B cell (primary cell): Measurements from ENCODE around the gene ADGRV1. TPM values are rescaled to one million over a fixed set of nuclear protein-coding genes. Genes with fewer than 3 reads are reported as not detected.

Source experiments
- ATAC-seq: fragments of 200-7000 bp; cut with Tn5 transposase; one replicate; pipeline ENCODE4 v1.10.0; 2021; ENCODE audit warnings: low read depth, mild to moderate bottlenecking, moderate number of reproducible peaks, moderate library complexity
- CTCF ChIA-PET: fragments of 350-600 bp; sonication (Branson Sonifier 250); formaldehyde crosslinking; loops from one replicate; lab custom pipeline; 2021; ENCODE audit warnings: antibody characterized with exemption, inconsistent platforms; lab: Charles Lee
- POLR2A ChIA-PET: fragments of 350-600 bp; sonication (Branson Sonifier 250); formaldehyde crosslinking; loops from one replicate; lab custom pipeline; 2021; ENCODE audit warnings: antibody characterized with exemption; lab: Charles Lee
- DNase-seq: peaks from one replicate; pipeline ENCODE4 v3.0.0; 2013
- H2AFZ ChIP-seq: 2 replicates; pipeline ENCODE4 v1.6.1; 2012; ENCODE audit warnings: mild to moderate bottlenecking, low read depth, low read length; ENCODE audit not compliant: insufficient read depth, poor library complexity, severe bottlenecking
- H3K27ac ChIP-seq, 2 donors: 1 replicate in 1 of 2; 2 replicates in 1 of 2; pipeline ENCODE4 v1.5.1; 2012 to 2013; ENCODE audit warnings: low read length in 2 of 2, mild to moderate bottlenecking in 2 of 2, moderate library complexity in 1 of 2
- H3K27me3 ChIP-seq, 4 experiments: fragments of 200-600 bp in 1 of 4; sonication (generic) in 1 of 4; replicated peaks in 1 of 4; 1 replicate in 2 of 4; 2 replicates in 2 of 4; pipeline versions ENCODE4 v1.6.1 to v1.7.0; 2013 to 2016; ENCODE audit warnings: low read length in 3 of 4, mild to moderate bottlenecking in 2 of 4, mixed read lengths in 1 of 4, moderate library complexity in 1 of 4; ENCODE audit not compliant: insufficient read depth in 4 of 4, control insufficient read depth in 3 of 4; ENCODE audit errors: control extremely low read depth in 1 of 4
- H3K36me3 ChIP-seq, 2 experiments: replicated peaks in 1 of 2; 1 replicate in 1 of 2; 2 replicates in 1 of 2; pipeline versions ENCODE4 v1.6.1 to v1.7.1; 2013; ENCODE audit warnings: low read length in 1 of 2; ENCODE audit not compliant: insufficient read depth in 2 of 2, control insufficient read depth in 1 of 2; ENCODE audit errors: control extremely low read depth in 1 of 2, extremely low read depth in 1 of 2
- H3K4me1 ChIP-seq, 2 donors: fragments of 200-600 bp in 1 of 2; sonication (generic) in 1 of 2; 1 replicate in 1 of 2; 2 replicates in 1 of 2; pipeline versions ENCODE4 v1.5.1 to v1.6.1; 2013 to 2017; ENCODE audit warnings: low read length in 2 of 2; ENCODE audit not compliant: control insufficient read depth in 2 of 2, insufficient read depth in 2 of 2
- H3K4me2 ChIP-seq: replicated peaks from 2 replicates; pipeline ENCODE3; 2012; ENCODE audit warnings: mild to moderate bottlenecking, low read depth, low read length; ENCODE audit not compliant: poor library complexity, severe bottlenecking
- H3K4me3 ChIP-seq, 5 experiments: fragments of 200-600 bp in 1 of 5; sonication (generic) in 1 of 5; 1 replicate in 3 of 5; 2 replicates in 2 of 5; pipeline versions ENCODE4 v1.5.1 to v1.7.0; 2011 to 2016; ENCODE audit warnings: low read length in 4 of 5, mild to moderate bottlenecking in 4 of 5, low read depth in 2 of 5, control low read depth in 1 of 5, moderate library complexity in 1 of 5; ENCODE audit not compliant: insufficient read depth in 1 of 5; ENCODE audit errors: control extremely low read depth in 1 of 5, extremely low read depth in 1 of 5
- H3K79me2 ChIP-seq: fragments of 200-600 bp; sonication (generic); one replicate; pipeline ENCODE4 v1.6.0; 2016; ENCODE audit warnings: low read length; ENCODE audit not compliant: control insufficient read depth, insufficient read depth
- H3K9ac ChIP-seq: fragments of 200-600 bp; sonication (generic); 2 replicates; pipeline ENCODE4 v1.6.1; 2017; ENCODE audit warnings: mild to moderate bottlenecking, low read length, moderate library complexity
- H3K9me3 ChIP-seq, 3 donors: one replicate each; pipeline versions ENCODE4 v1.6.1 to v1.7.1; 2013; ENCODE audit warnings: low read length in 2 of 3; ENCODE audit not compliant: control insufficient read depth in 2 of 3, insufficient read depth in 1 of 3; ENCODE audit errors: control extremely low read depth in 1 of 3
- H4K20me1 ChIP-seq: 2 replicates; pipeline ENCODE4 v1.6.0; 2012; ENCODE audit warnings: mild to moderate bottlenecking, low read length; ENCODE audit not compliant: insufficient read depth, control insufficient read depth, poor library complexity, severe bottlenecking
- H3K27ac Mint-ChIP-seq: one replicate; pipeline ENCODE4 v1.8.0; 2021; ENCODE audit warnings: mixed read lengths
- H3K27me3 Mint-ChIP-seq: one replicate; pipeline ENCODE4 v1.8.0; 2021; ENCODE audit warnings: mixed read lengths
- H3K4me1 Mint-ChIP-seq: one replicate; pipeline ENCODE4 v1.8.0; 2021; ENCODE audit warnings: mixed read lengths
- H3K4me3 Mint-ChIP-seq: one replicate; pipeline ENCODE4 v1.8.0; 2021; ENCODE audit warnings: mixed read lengths
- H3K9me3 Mint-ChIP-seq: one replicate; pipeline ENCODE4 v1.8.0; 2022; ENCODE audit warnings: mixed read lengths; ENCODE audit not compliant: insufficient read depth
- EZH2 ChIP-seq: IDR thresholded peaks from 2 replicates; pipeline ENCODE4 v1.6.1; 2012; ENCODE audit warnings: borderline replicate concordance, low read depth, mild to moderate bottlenecking, moderate library complexity, low read length; ENCODE audit not compliant: insufficient read depth, poor library complexity, severe bottlenecking
- WGBS: methylation state at CpG from one replicate; pipeline ENCODE4 v1.1.5; 2013; ENCODE audit warnings: missing lambda C conversion rate; ENCODE audit not compliant: insufficient coverage; 5-methylcytosine and 5-hydroxymethylcytosine counted together
- intact Hi-C: fragments of 100-400 bp; cut with micrococcal nuclease; formaldehyde crosslinking; loops from one replicate; pipeline ENCODE4 v1.10.0; 2022
- polyA plus RNA-seq: library from polyadenylated mRNA; depleted of rRNA; stranded (reverse); fragments of >200 nt; gene quantifications from 2 replicates; pipeline ENCODE4 v1.2.3, GENCODE V29; 2012
- total RNA-seq, 2 donors: library from RNA; stranded (reverse); fragments of 120-200 nt in 1 of 2; gene quantifications; 1 replicate in 1 of 2; 2 replicates in 1 of 2; pipeline versions ENCODE4 v1.2.3 to v1.2.4, GENCODE V29; 2013 to 2022
- TF ChIP-seq, protein P1 (sequence below): fragments of 200-600 bp; IDR thresholded peaks from one replicate; pipeline ENCODE4 v1.8.0; 2022; ENCODE audit warnings: antibody characterized with exemption, mild to moderate bottlenecking

Gene ADGRV1
- total and polyA plus RNA-seq, 2 donors (not counting 1 experiment from before 2014, with no cell fraction given): 0.07 TPM; not detected in 1

DNA sequence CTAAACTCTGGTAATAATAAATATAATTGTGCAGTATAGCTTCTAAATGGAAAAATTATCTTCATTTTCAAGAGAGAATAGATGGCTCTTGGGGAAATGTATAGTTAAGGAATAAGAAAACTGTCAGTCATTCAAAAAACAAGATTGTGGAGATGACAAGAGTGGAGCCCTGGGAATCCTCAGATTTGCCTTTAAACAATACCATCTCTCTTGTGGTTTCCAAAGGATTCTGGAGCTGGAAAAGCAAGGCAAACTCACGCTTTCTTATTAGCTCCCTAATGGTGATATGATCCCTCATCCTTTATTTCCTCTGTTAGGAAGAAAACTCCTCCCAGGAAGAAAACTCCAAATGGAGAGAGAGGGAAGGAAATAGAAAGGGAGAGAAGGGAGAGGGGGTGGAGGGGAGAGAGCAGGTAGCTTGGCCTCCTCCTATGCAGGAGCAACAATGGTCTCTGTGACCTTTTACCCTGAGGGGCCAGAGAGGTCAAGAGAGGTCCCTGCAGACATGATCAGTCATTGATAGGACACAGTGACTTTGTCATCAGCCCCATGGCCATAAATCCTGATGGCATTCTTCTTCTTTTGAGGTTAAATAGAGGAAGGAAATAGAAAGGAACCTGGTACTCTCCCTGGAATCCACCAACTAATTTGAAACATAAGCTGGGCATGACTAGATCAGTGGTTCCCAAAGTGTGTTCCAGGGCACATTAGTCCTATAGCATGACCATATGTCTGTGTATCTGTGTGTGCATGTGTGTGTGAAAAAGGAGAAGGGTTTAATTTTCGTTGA lies 512.4 kb downstream of the ADGRV1 start:
- Histone ChIP-seq H3K4me1 (no peaks in the 10 kb centered on the region), H3K36me3 (no peaks in the 10 kb centered on the region), H3K4me2 (no peak overlapping the region), H2AFZ (no peak overlapping the region), H3K4me3 (no peak overlapping the region), H3K79me2 (no peaks in the 10 kb centered on the region), H3K9me3 (no peaks in the 10 kb centered on the region), H3K27me3 (no peaks in the 10 kb centered on the region), H3K27ac (no peak overlapping the region), H4K20me1 (no peaks in the 10 kb centered on the region), H3K9ac (no peak overlapping the region)
- H3K4me1 Mint-ChIP-seq: no peaks in the 10 kb centered on the region
- DNase-seq: no peak
- WGBS: no CpG with 5 or more reads among the region's 2 CpGs
- no peak overlapping the region for H3K4me3 Mint-ChIP-seq
- intact Hi-C loops: no loop called here
- peaks cover 5% of the 10 kb centered on the region for H3K9me3 Mint-ChIP-seq
- POLR2A ChIA-PET: no interaction called here
- peaks cover 19% of the 10 kb centered on the region for H3K27me3 Mint-ChIP-seq
- TF ChIP-seq, protein P1, sequence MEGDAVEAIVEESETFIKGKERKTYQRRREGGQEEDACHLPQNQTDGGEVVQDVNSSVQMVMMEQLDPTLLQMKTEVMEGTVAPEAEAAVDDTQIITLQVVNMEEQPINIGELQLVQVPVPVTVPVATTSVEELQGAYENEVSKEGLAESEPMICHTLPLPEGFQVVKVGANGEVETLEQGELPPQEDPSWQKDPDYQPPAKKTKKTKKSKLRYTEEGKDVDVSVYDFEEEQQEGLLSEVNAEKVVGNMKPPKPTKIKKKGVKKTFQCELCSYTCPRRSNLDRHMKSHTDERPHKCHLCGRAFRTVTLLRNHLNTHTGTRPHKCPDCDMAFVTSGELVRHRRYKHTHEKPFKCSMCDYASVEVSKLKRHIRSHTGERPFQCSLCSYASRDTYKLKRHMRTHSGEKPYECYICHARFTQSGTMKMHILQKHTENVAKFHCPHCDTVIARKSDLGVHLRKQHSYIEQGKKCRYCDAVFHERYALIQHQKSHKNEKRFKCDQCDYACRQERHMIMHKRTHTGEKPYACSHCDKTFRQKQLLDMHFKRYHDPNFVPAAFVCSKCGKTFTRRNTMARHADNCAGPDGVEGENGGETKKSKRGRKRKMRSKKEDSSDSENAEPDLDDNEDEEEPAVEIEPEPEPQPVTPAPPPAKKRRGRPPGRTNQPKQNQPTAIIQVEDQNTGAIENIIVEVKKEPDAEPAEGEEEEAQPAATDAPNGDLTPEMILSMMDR: no peak
- TF ChIP-seq EZH2: no peak
- ATAC-seq: no peak
- CTCF ChIA-PET: no interaction called here
- H3K27ac Mint-ChIP-seq: no peak overlapping the region

DNA sequence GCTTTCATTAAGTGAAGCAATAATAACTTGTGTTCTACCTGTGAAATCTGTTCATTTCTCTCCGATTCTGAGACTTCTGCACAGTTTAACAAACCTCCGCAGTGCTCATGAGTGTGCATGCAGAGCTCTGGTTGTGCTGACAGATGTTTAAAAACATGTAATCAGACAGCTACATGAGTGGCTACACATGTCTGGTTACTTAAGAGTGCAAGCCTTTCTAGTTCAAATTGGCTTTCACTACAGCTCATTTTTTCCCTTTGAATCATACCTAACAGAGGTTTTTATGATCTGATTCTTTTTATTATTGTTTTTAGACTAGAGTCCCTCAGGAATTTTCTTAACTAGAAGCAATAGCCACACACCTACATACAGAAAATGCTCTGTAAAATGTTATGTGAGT lies 514.3 kb downstream of the ADGRV1 start:
- TF ChIP-seq EZH2: no peak
- TF ChIP-seq, protein P1: no peak
- Mint-ChIP-seq H3K4me1 (no peaks in the 10 kb centered on the region), H3K27me3 (peaks cover 15% of the 10 kb centered on the region), H3K9me3 (peaks cover 5% of the 10 kb centered on the region), H3K4me3 (no peak overlapping the region), H3K27ac (no peak overlapping the region)
- Histone ChIP-seq H3K4me2 (no peak overlapping the region), H3K27me3 (no peaks in the 10 kb centered on the region), H3K4me3 (no peak overlapping the region), H3K27ac (no peak overlapping the region), H4K20me1 (no peaks in the 10 kb centered on the region), H3K9ac (no peak overlapping the region), H3K79me2 (no peaks in the 10 kb centered on the region), H2AFZ (no peak overlapping the region), H3K36me3 (no peaks in the 10 kb centered on the region), H3K9me3 (no peaks in the 10 kb centered on the region), H3K4me1 (no peaks in the 10 kb centered on the region)
- no peak for ATAC-seq
- ChIA-PET CTCF (no interaction called here), POLR2A (no interaction called here)
- DNase-seq: no peak
- WGBS: no CpG with 5 or more reads among the region's 2 CpGs
- intact Hi-C loops: no loop called here
